Medulla oblongata (tissue), 1 donor: ENCODE measurements around the gene RHOT1.
"Not testable (repeated sequence)": the region's sequence is repeated elsewhere in the genome, so short reads cannot be mapped to it uniquely, and the experiment has no call there.

ENCODE experiments used
- DNase-seq: peaks from one replicate; pipeline ENCODE4 v3.0.0-alpha.2; 2015; ENCODE audit errors: extremely low spot score

Gene RHOT1

GRCh38 chr17:32142038-32142856 lies at the start of gene RHOT1:
Gene RHOT1, plus strand, starts transcription at chr17:32142502. Its CDS starts 191 bp downstream, at chr17:32142693.
- peak; percentile 72 for DNase-seq

- no peak for DNase-seq
Measured at GRCh38 chr17:32099686-32100085, 42.6 kb upstream of the RHOT1 start.

GRCh38 chr17:32100323-32100722 lies 42.0 kb upstream of the RHOT1 start:
- not testable (repeated sequence) for DNase-seq

GRCh38 chr17:32100971-32101631 lies 41.2 kb upstream of the RHOT1 start:
- DNase-seq, result no peak

GRCh38 chr17:32102172-32102571 lies 40.1 kb upstream of the RHOT1 start:
- DNase-seq, result no peak

GRCh38 chr17:32102646-32103186 lies 39.6 kb upstream of the RHOT1 start:
- DNase-seq, result no peak

- DNase-seq, result no peak
Measured at GRCh38 chr17:32103476-32104113, 38.7 kb upstream of the RHOT1 start.

- no peak for DNase-seq
Measured at GRCh38 chr17:32104158-32104557, 38.1 kb upstream of the RHOT1 start.

GRCh38 chr17:32106471-32106981 lies 35.8 kb upstream of the RHOT1 start:
- not testable (repeated sequence) for DNase-seq

GRCh38 chr17:32107194-32107593 lies 35.1 kb upstream of the RHOT1 start:
- not testable (repeated sequence) for DNase-seq

- DNase-seq, result no peak
Measured at GRCh38 chr17:32110596-32110995, 31.7 kb upstream of the RHOT1 start.

GRCh38 chr17:32111141-32111771 lies 31.0 kb upstream of the RHOT1 start:
- peak; percentile 57 for DNase-seq

- DNase-seq, result no peak
Measured at GRCh38 chr17:32112416-32112815, 29.9 kb upstream of the RHOT1 start.

GRCh38 chr17:32114536-32114935 lies 27.8 kb upstream of the RHOT1 start:
- DNase-seq, result no peak

- DNase-seq, result not testable (repeated sequence)
Measured at GRCh38 chr17:32115546-32115945, 26.8 kb upstream of the RHOT1 start.

- DNase-seq, result no peak
Measured at GRCh38 chr17:32116937-32117336, 25.4 kb upstream of the RHOT1 start.

- DNase-seq, result no peak
Measured at GRCh38 chr17:32117399-32117798, 24.9 kb upstream of the RHOT1 start.

GRCh38 chr17:32118088-32118487 lies 24.2 kb upstream of the RHOT1 start:
- not testable (repeated sequence) for DNase-seq

- no peak for DNase-seq
Measured at GRCh38 chr17:32118835-32119234, 23.5 kb upstream of the RHOT1 start.

- DNase-seq, result no peak
Measured at GRCh38 chr17:32120141-32120540, 22.2 kb upstream of the RHOT1 start.

- no peak for DNase-seq
Measured at GRCh38 chr17:32120716-32121115, 21.6 kb upstream of the RHOT1 start.

GRCh38 chr17:32123782-32124181 lies 18.5 kb upstream of the RHOT1 start:
- DNase-seq, result no peak
